Hepatocyte (in vitro differentiated cells): ENCODE results near the gene EIF3B. TPM values are rescaled to one million over a fixed set of nuclear protein-coding genes. Genes with fewer than 3 reads are reported as not detected.
"Not testable (repeated sequence)": the region's sequence is repeated elsewhere in the genome, so short reads cannot be mapped to it uniquely, and the experiment has no call there.

Experiments
- DNase-seq: peaks from one replicate; pipeline ENCODE4 v3.0.0-alpha.2; 2016; ENCODE audit warnings: low spot score
- H2AFZ ChIP-seq: fragments of 200-600 bp; sonication (generic); 2 replicates; pipeline ENCODE4 v1.6.0; 2016; ENCODE audit warnings: antibody characterized with exemption, mild to moderate bottlenecking
- H3K27ac ChIP-seq: fragments of 200-600 bp; sonication (generic); 2 replicates; pipeline ENCODE4 v1.5.1; 2016; ENCODE audit warnings: mild to moderate bottlenecking
- H3K27me3 ChIP-seq: fragments of 200-600 bp; sonication (generic); 2 replicates; pipeline ENCODE4 v1.6.1; 2016
- H3K36me3 ChIP-seq: fragments of 200-600 bp; sonication (generic); replicated peaks from 2 replicates; pipeline ENCODE4 v1.5.1; 2016; ENCODE audit warnings: low read depth; ENCODE audit not compliant: insufficient read depth
- H3K4me1 ChIP-seq: fragments of 200-600 bp; sonication (generic); 2 replicates; pipeline ENCODE4 v1.5.1; 2016; ENCODE audit warnings: mild to moderate bottlenecking, moderate library complexity; ENCODE audit not compliant: insufficient read depth
- H3K4me2 ChIP-seq: fragments of 200-600 bp; sonication (generic); 2 replicates; pipeline ENCODE4 v1.6.0; 2016
- H3K4me3 ChIP-seq: fragments of 200-600 bp; sonication (generic); 2 replicates; pipeline ENCODE4 v1.5.1; 2016; ENCODE audit warnings: mild to moderate bottlenecking
- H3K79me2 ChIP-seq: fragments of 200-600 bp; sonication (generic); 2 replicates; pipeline ENCODE4 v1.6.0; 2017; ENCODE audit warnings: mild to moderate bottlenecking
- H3K9me2 ChIP-seq: fragments of 200-600 bp; sonication (generic); replicated peaks from 2 replicates; pipeline ENCODE4 v1.6.0; 2017; ENCODE audit warnings: mild to moderate bottlenecking; ENCODE audit not compliant: insufficient read depth
- H3K9me3 ChIP-seq: fragments of 200-600 bp; sonication (generic); 2 replicates; pipeline ENCODE4 v1.5.1; 2016; ENCODE audit warnings: low read depth, mild to moderate bottlenecking
- H4K20me1 ChIP-seq: fragments of 200-600 bp; sonication (generic); 2 replicates; pipeline ENCODE4 v1.6.0; 2016; ENCODE audit warnings: mild to moderate bottlenecking; ENCODE audit not compliant: insufficient read depth, poor library complexity, severe bottlenecking
- CTCF ChIP-seq: fragments of 200-600 bp; sonication (generic); IDR thresholded peaks from 2 replicates; pipeline ENCODE4 v1.5.1; 2016; ENCODE audit warnings: antibody characterized with exemption, mild to moderate bottlenecking; ENCODE audit not compliant: poor library complexity
- EZH2 ChIP-seq: fragments of 200-600 bp; sonication (generic); IDR thresholded peaks from 2 replicates; pipeline ENCODE4 v1.6.1; 2016; ENCODE audit warnings: antibody characterized with exemption, mild to moderate bottlenecking, borderline replicate concordance
- EZH2phosphoT487 ChIP-seq: fragments of 200-600 bp; sonication (generic); IDR thresholded peaks from one replicate; pipeline ENCODE4 v1.6.1; 2018; ENCODE audit warnings: antibody characterized with exemption, mild to moderate bottlenecking, low read depth, moderate library complexity; ENCODE audit not compliant: unreplicated experiment, severe bottlenecking
- WGBS: methylation state at CpG from one replicate; pipeline ENCODE4 v1.1.6; 2016; ENCODE audit warnings: low lambda C conversion rate; ENCODE audit errors: missing lambda C conversion rate; 5-methylcytosine and 5-hydroxymethylcytosine counted together
- polyA plus RNA-seq: library from polyadenylated mRNA; unstranded; fragments of >200 nt; fragmentation: Nextera tagmentation; extraction: Ambion mirVana; gene quantifications from 2 replicates; pipeline ENCODE4 v1.2.1, GENCODE V29; 2016
- total RNA-seq: library from RNA; depleted of rRNA; stranded (reverse); fragments of >200 nt; gene quantifications from 2 replicates; pipeline ENCODE4 v1.2.3, GENCODE V29; 2014

The EIF3B gene
- total RNA-seq (122 and 131 TPM in 2 replicates), polyA plus RNA-seq (139 and 145 TPM in 2 replicates)

- H3K4me1 ChIP-seq: peaks cover 21% of the 10 kb centered on the region
- peak; percentile 95 for DNase-seq
- WGBS: under 1% methylated on average over 53 of the region's 55 CpGs
- no peaks in the 10 kb centered on the region for H3K9me2 ChIP-seq
- H3K27ac ChIP-seq: peak within 1 kb of the TSS; percentile 96
- H3K4me3 ChIP-seq: peak within 1 kb of the TSS; percentile 98
- H3K4me2 ChIP-seq: peak within 1 kb of the TSS; percentile 94
- H3K27me3 ChIP-seq: no peaks in the 10 kb centered on the region
- peaks cover 58% of the 10 kb centered on the region for H3K79me2 ChIP-seq
- TF ChIP-seq EZH2phosphoT487: no peak
- no peak for TF ChIP-seq CTCF
- no peak for TF ChIP-seq EZH2
- H3K9me3 ChIP-seq: no peaks in the 10 kb centered on the region
- H2AFZ ChIP-seq: peak within 1 kb of the TSS; percentile 72
- H4K20me1 ChIP-seq: peaks cover 38% of the 10 kb centered on the region
- H3K36me3 ChIP-seq: no peaks in the 10 kb centered on the region
Measured at GRCh38 chr7:2354186-2354938, at the start of gene EIF3B. Gene EIF3B (plus strand): TSS chr7:2354827. CDS start chr7:2354922, 95 bp downstream.

- not testable (repeated sequence) for DNase-seq, H3K36me3 ChIP-seq, H3K27me3 ChIP-seq, H3K4me3 ChIP-seq, H3K9me3 ChIP-seq, H2AFZ ChIP-seq, H3K9me2 ChIP-seq, H4K20me1 ChIP-seq, H3K4me1 ChIP-seq
- H3K4me2 ChIP-seq: peak overlapping the region; percentile 67
- peak overlapping the region; percentile 56 for H3K27ac ChIP-seq
- H3K79me2 ChIP-seq: peaks cover 59% of the 10 kb centered on the region
- WGBS: 87% methylated on average over 6 of the region's 6 CpGs
Measured at GRCh38 chr7:2305258-2305657, 49.4 kb upstream of the EIF3B start.

GRCh38 chr7:2306688-2307087 lies 47.9 kb upstream of the EIF3B start:
- 94% methylated on average over 6 of the region's 6 CpGs for WGBS
- Histone ChIP-seq H3K9me3 (no peaks in the 10 kb centered on the region), H3K4me3 (no peak overlapping the region), H3K27ac (peak overlapping the region; percentile 79), H3K79me2 (peaks cover 59% of the 10 kb centered on the region), H2AFZ (no peak overlapping the region), H3K4me1 (peaks cover 9% of the 10 kb centered on the region), H3K9me2 (no peaks in the 10 kb centered on the region), H4K20me1 (no peaks in the 10 kb centered on the region), H3K4me2 (no peak overlapping the region), H3K27me3 (no peaks in the 10 kb centered on the region), H3K36me3 (no peaks in the 10 kb centered on the region)
- TF ChIP-seq EZH2phosphoT487 (no peak), CTCF (no peak), EZH2 (no peak)
- DNase-seq: no peak

- H3K27ac ChIP-seq: no peak overlapping the region
- H3K27me3 ChIP-seq: no peaks in the 10 kb centered on the region
- no peaks in the 10 kb centered on the region for H4K20me1 ChIP-seq
- 84% methylated on average over 7 of the region's 7 CpGs for WGBS
- no peaks in the 10 kb centered on the region for H3K36me3 ChIP-seq
- no peak overlapping the region for H2AFZ ChIP-seq
- H3K4me3 ChIP-seq: no peak overlapping the region
- no peak for DNase-seq
- no peaks in the 10 kb centered on the region for H3K9me2 ChIP-seq
- H3K79me2 ChIP-seq: peaks cover 66% of the 10 kb centered on the region
- TF ChIP-seq EZH2: no peak
- TF ChIP-seq CTCF: no peak
- no peak for TF ChIP-seq EZH2phosphoT487
- H3K9me3 ChIP-seq: no peaks in the 10 kb centered on the region
- no peak overlapping the region for H3K4me2 ChIP-seq
- peaks cover 9% of the 10 kb centered on the region for H3K4me1 ChIP-seq
Measured at GRCh38 chr7:2307690-2308107, 46.9 kb upstream of the EIF3B start.
